Adrenal gland (tissue), 5 donors: Measurements from ENCODE around the gene TSKU.

Experiments
- CTCF ChIP-seq, 6 experiments: fragments of 450-650 bp in 4 of 6; fragments of 200-600 bp in 2 of 6; sonication (generic) in 1 of 6; IDR thresholded peaks; 1 replicate in 5 of 6; 2 replicates in 1 of 6; pipeline versions ENCODE4 v1.5.1 to v1.8.0; 2016 to 2021; ENCODE audit warnings: antibody characterized with exemption in 6 of 6, mild to moderate bottlenecking in 2 of 6, moderate library complexity in 1 of 6
- POLR2A ChIP-seq, 2 donors: fragments of 450-650 bp; IDR thresholded peaks; one replicate each; pipeline ENCODE4 v1.6.1; 2017; ENCODE audit warnings: antibody characterized with exemption in 2 of 2, mild to moderate bottlenecking in 2 of 2, moderate library complexity in 1 of 2
- donor health status: DM: no; HTN: no; CAD: no.

GRCh38 chr11:76790251-76790650, 7.1 kb downstream of the TSKU start:
- TF ChIP-seq CTCF (IDR thresholded peaks at IDR 0.05) (no peak), POLR2A (IDR thresholded peaks at IDR 0.05) (no peak)
